Inflammatory macrophage (primary cell): ENCODE data around the gene LPAR3.
"Not testable (repeated sequence)": the region's sequence is repeated elsewhere in the genome, so short reads cannot be mapped to it uniquely, and the experiment has no call there.

Experiments used
- DNase-seq, 2 donors: peaks; one replicate each; pipeline ENCODE4 v3.0.0-alpha.2; 2020 to 2022
- total RNA-seq, 18 experiments: gene quantifications; one replicate each; lab custom pipeline; 2026; ENCODE audit warnings: mixed read lengths in 6 of 18, inconsistent platforms in 2 of 18; lab: John Stamatoyannopoulos, UW

The LPAR3 gene, protein sequence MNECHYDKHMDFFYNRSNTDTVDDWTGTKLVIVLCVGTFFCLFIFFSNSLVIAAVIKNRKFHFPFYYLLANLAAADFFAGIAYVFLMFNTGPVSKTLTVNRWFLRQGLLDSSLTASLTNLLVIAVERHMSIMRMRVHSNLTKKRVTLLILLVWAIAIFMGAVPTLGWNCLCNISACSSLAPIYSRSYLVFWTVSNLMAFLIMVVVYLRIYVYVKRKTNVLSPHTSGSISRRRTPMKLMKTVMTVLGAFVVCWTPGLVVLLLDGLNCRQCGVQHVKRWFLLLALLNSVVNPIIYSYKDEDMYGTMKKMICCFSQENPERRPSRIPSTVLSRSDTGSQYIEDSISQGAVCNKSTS
- 0.04 to 0.36 (median 0.13) reads per million in 18 experiments for total RNA-seq

DNA sequence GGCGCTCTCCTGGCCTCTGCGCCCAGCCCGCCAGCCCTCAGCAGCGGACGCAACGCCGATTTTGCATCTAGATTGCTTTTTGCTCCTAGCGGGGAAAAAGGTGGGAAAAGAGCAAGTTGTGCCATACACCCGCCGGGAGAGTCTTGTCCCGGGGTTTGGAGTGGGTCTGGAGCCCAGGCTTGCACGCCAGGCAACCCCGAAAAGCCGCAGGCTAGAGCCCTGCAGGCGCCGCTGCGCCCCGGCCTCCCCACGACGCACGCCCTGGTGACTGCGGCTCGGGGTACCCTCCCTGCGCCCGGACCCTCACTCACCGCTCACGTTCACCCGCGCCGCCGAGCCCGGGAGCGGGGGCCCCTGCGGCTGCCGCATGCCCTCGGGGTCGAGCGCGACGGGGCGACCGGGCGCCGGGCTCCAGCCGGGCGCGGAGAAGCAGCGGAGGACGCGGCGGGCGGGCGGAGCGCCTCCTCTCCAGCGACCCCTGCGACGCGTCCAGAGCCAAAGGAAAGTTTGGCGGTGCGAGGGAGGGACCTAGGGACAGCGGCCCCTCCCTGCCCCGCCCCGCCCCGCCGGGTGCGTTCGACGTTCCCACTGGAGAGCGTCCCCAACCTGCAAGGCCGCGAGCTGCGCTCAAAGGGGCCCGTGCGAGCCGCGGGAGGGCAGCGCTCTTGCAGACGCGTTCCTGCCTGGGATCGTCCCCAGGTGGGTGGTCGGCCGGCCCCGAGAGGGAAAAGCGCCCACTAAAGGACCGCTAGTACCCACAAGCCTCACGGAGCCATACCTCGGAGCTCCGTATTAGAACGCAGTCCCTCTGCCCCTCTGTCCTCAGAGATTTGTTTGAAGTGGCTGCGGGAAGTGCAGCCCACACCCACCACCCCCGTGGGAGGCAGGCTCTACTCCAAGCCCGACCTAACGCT is at the start of gene LPAR3:
LPAR3 (minus strand) TSS at position 502 of the 914 bp plus-strand sequence. CDS start 27,086 bp downstream, outside the sequence.
- no peak for DNase-seq

GRCh38 chr1:84941843-84942242 is 48.8 kb upstream of the LPAR3 start:
- DNase-seq: no peak

DNA sequence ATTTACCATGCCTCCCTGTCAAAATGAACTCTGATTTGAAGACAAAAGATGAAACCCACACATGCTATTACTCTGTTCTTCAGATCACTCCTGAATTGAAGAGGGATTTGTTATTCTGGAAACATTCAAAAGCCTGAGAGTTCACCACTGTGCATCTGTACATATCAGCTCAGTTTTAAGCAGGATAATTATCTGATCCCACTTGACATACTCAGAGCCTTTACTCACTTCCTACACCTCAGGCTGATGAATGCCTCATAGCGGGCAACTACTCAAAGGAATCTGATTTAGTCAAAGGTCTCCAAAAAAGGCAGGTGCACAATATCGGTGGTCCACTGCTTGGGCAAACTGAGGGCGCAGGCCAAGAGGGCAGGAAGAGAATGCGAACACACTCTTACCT is 47.5 kb upstream of the LPAR3 start:
- DNase-seq: no peak

- no peak for DNase-seq
These were observed 46.8 kb upstream of the LPAR3 start for GRCh38 chr1:84939761-84940160.

GRCh38 chr1:84939151-84939550 is 46.1 kb upstream of the LPAR3 start:
- DNase-seq: no peak

DNA sequence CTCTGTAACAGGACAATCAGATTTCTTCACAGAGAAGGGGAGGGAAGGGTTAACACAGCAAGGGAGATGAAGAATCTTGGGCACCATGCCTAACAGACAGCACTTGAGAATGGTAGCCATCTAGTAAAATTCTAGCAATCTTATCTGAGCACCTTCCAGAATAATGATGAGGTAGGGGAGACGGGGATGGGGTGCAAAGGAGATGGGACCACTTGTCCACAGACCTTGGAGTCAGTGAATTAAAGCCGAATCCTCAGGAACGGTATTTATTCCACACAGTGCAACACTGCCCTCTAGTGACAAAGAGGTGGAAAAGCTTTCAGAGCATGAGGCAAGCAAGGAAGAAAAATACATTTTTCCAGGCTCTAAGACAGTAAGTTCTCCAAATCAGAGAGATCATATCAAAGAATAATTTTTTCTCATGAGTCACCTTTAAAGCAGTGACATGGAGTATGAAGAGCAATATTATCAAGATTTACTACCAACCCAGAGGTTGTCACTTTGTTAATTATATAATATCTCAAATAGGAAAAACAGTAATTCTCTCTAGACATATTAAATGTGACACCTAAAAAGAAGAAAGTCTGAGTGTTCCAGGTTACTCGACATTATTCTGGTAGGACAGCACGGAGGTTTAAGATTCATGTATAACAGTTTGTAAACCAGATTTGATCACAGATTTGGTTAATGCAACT is 43.3 kb upstream of the LPAR3 start:
- peak; percentile 58 to 68 for DNase-seq

DNA sequence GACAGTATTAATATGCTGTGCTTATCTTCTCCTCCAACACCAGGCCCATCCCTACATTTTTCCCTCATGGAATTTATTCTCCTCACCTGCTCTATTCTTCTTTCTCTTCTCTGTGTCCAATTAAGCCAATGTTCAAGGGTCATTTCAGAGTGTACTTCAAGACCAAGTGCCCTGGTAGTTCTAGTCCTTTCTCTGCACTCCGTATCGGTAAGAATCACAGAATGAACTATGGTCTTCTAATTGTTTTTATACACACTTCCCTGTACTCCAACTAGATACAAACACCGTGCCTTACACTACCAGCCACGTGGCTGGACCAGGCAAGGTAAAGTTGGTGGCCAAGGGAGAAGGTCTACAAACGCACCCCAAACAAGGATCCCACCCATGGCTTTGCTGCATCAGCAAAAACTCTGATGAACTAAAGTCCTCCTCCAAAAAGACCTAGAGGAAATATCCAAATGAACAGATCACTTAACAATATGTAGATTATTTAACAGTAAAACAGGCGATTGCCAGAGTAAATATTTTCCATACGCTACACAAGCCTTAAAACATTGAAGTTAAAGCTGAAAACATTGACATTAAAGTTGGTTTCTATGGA is 40.1 kb upstream of the LPAR3 start:
- DNase-seq: no peak

- no peak for DNase-seq
These were observed 37.8 kb upstream of the LPAR3 start for GRCh38 chr1:84930831-84931230.

- no peak for DNase-seq
These were observed 37.3 kb upstream of the LPAR3 start for GRCh38 chr1:84930329-84930728.

DNA sequence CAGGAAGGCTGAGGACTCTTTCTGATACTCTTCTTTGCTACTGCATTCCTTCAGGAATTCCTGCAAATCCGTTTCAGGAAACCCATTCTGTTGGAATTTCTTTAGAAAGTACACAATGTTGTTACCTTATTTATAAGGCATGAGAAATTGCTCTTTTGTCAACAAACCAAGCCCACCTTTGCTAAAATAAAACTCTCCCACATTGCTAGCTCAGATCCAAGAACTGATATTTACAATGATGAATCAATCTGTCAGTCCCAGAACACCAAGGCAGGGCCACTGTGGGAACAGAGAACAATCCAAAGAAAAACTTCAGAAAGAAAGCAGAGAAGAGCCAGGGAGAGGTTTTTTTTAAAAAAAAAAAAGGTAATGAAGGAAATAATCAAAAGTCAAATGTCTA is 36.6 kb upstream of the LPAR3 start:
- no peak for DNase-seq

DNA sequence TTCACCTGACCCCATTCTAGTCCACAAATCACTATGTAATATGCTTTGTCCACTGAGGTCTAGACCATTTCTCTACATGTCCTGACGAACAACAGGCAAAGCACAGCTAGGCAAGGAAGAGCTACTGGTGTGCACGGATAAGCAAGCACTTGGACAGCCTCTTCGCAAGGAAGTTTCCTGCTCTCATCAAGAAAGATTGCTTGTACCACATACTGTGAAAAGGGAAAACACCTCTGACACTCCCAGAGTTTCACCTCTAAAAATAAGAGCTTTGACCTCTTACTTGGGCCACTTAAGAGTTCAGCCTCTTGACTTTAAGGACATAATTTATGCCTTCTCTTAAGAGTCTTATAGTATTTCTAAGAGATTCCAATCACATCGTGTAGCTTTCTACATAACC is 36.0 kb upstream of the LPAR3 start:
- DNase-seq: no peak

DNA sequence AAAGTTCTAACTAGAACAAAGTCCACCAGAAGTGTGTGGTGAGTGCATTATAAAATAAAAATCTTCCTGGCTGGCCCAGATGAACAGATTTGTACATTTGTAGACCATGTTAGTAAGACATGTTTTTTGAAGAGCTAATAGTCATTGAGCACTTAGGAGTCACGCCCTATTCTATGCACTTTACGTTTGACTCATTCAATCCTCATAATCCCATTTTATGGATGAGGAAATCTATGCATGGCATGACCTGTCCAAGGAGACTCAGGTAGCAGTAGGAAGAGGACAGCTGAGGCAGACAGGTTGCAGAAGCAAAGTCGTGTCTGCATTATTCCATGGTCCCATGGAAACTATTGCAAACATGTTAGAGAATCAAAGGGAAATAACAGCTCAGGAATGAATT is 30.3 kb upstream of the LPAR3 start:
- DNase-seq: no peak

DNA sequence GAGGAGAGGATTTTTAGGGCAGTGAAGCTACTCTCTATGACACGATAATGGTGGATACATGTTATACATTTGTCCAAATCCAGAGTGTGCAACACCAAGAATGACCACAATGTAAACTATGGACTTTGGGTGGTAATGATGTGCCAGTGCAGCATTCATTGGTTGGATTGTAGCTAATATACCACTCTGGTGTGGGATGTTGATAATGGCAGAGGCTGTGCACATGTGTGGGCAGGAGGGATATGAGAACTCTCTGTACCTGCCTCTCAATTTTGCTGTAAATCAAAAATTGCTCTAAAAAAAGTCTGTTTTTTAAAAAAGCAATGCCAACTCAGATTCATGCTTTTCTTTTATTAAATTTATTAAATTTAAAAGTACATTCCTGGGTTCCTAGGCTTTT is 27.2 kb upstream of the LPAR3 start:
- no peak for DNase-seq

DNA sequence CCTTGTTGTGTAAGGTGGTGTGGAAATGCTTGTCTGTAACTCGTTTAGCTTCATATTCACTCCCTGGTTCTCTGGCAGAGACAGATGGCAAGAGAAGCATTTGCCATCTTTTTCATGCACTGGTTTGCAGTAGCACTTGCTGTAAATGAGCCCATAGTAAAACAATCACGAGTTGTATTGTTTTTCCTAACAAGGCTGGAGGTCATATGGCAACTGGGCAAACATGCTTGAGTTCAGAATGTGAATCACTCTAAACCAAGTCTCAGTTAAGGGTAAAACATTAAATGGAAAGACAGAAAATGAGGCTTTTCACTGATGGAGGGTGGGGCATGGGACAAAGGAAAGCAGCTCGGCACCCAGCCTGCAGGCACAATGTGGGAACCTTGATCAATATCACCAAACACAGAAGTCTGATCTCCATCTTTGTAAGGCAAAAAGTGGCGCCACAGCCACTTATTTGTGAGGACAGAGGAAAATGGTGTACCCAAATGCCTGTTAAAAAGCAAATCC is 26.5 kb upstream of the LPAR3 start:
- DNase-seq: no peak

DNA sequence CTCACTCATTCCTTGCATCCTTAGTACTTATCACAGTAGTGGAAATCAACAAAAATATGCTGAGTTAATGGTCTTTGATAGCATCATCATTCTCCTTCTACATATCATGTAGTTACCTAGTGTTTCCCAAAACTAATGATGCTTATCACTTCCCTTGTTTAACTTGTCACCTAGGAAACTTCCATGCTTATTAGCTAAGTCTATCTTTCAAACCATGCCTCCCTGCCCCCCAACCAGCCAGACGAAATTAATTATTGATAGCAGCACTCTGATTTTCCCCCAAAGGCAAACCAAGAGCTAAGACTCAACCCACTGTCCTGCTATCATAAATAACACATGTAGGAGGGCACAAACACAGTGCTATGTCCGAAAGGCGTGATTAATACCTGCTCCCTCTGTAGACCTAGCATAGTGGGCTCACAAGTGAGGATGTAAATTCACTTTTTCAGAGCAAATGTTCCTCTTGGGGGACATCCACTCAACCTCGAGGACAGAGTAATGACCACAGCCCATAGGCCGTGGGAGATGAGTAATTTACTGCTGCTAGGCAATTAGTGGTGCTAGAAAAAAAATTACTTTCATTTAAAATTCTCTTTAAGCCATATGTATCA is 25.8 kb upstream of the LPAR3 start:
- DNase-seq: no peak

GRCh38 chr1:84916897-84917296 is 23.9 kb upstream of the LPAR3 start:
- DNase-seq: no peak

- peak; percentile 58 to 73 for DNase-seq
These were observed 20.5 kb upstream of the LPAR3 start for GRCh38 chr1:84913555-84913892.

GRCh38 chr1:84912726-84913554 is 19.9 kb upstream of the LPAR3 start:
- peak in 1 of 2 donors; percentile 80 for DNase-seq

DNA sequence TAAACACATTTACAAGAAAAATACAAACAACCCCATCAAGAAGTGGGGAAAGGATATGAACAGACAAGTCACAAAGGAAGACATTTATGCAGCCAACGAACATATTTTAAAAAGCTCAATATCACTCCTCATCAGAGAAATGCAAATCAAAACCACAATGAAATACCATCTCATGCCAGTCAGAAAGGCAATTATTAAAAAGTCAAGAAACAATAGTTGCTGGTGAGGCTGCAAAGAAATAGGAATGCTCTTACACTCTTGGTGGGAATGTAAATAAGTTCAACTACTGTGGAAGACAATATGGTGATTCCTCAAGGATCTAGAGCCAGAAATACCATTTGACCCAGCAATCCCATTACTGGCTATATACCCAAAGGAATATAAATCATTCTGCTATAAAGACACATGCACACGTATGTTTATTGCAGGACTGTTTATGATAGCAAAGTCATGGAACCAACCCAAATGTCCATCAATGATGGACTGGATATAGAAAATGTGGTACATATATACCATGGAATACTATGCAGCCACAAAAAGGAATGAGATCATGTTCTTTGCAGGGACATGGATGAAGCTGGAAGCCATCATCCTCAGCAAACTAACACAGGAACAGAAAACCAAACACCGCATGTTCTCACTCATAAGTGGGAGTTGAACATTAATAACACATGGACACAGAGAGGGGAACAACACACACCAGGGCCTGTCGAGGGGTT is 15.9 kb upstream of the LPAR3 start:
- not testable (repeated sequence) for DNase-seq

- no peak for DNase-seq
These were observed 14.3 kb upstream of the LPAR3 start for GRCh38 chr1:84907095-84907827.
